Smooth muscle cell (in vitro differentiated cells): ENCODE data around the gene NEK10. TPM values are rescaled to one million over a fixed set of nuclear protein-coding genes. Genes with fewer than 3 reads are reported as not detected.

ENCODE experiments used
- DNase-seq: peaks from one replicate; lab custom pipeline; 2025; ENCODE audit not compliant: unreplicated experiment; lab: John Stamatoyannopoulos, UW
- H2AFZ ChIP-seq: fragments of 200-600 bp; sonication (generic); 2 replicates; pipeline ENCODE4 v1.6.0; 2016; ENCODE audit warnings: antibody characterized with exemption, low read depth, mild to moderate bottlenecking
- H3F3A ChIP-seq: fragments of 200-600 bp; sonication (generic); 2 replicates; pipeline ENCODE4 v1.6.0; 2017; ENCODE audit warnings: antibody characterized with exemption, low read depth
- H3K27ac ChIP-seq: fragments of 200-600 bp; sonication (generic); 2 replicates; pipeline ENCODE4 v1.5.1; 2016; ENCODE audit warnings: low read depth, mild to moderate bottlenecking
- H3K27me3 ChIP-seq: fragments of 200-600 bp; sonication (generic); 2 replicates; pipeline ENCODE4 v1.6.1; 2016; ENCODE audit warnings: low read depth, mild to moderate bottlenecking
- H3K36me3 ChIP-seq: fragments of 200-600 bp; sonication (generic); 2 replicates; pipeline ENCODE4 v1.5.1; 2016; ENCODE audit warnings: low read depth
- H3K4me1 ChIP-seq: fragments of 200-600 bp; sonication (generic); 2 replicates; pipeline ENCODE4 v1.5.1; 2016; ENCODE audit warnings: low read depth
- H3K4me2 ChIP-seq: fragments of 200-600 bp; sonication (generic); 2 replicates; pipeline ENCODE4 v1.6.0; 2016; ENCODE audit warnings: mild to moderate bottlenecking
- H3K4me3 ChIP-seq: fragments of 200-600 bp; sonication (generic); 2 replicates; pipeline ENCODE4 v1.5.1; 2016; ENCODE audit warnings: mild to moderate bottlenecking
- H3K79me2 ChIP-seq: fragments of 200-600 bp; sonication (generic); 2 replicates; pipeline ENCODE4 v1.6.0; 2016; ENCODE audit warnings: low read depth, mild to moderate bottlenecking
- H3K9ac ChIP-seq: fragments of 200-600 bp; sonication (generic); 2 replicates; pipeline ENCODE4 v1.6.0; 2016; ENCODE audit warnings: low read depth
- H3K9me3 ChIP-seq: fragments of 200-600 bp; sonication (generic); replicated peaks from 2 replicates; pipeline ENCODE4 v1.5.1; 2016; ENCODE audit warnings: low read depth
- H4K20me1 ChIP-seq: fragments of 200-600 bp; sonication (generic); 2 replicates; pipeline ENCODE4 v1.6.0; 2016; ENCODE audit warnings: low read depth
- WGBS: methylation state at CpG from one replicate; pipeline ENCODE4 v1.1.7; 2016; ENCODE audit warnings: low lambda C conversion rate; 5-methylcytosine and 5-hydroxymethylcytosine counted together
- polyA plus RNA-seq: library from polyadenylated mRNA; unstranded; fragments of >200 nt; fragmentation: Nextera tagmentation; extraction: Ambion mirVana; gene quantifications from 2 replicates; pipeline ENCODE4 v1.2.1, GENCODE V29; 2016
- total RNA-seq: library from RNA; depleted of rRNA; stranded (reverse); fragments of >200 nt; gene quantifications from 2 replicates; pipeline ENCODE4 v1.2.3, GENCODE V29; 2014
- TF ChIP-seq, protein P1 (sequence below): fragments of 200-600 bp; sonication (generic); IDR thresholded peaks from 2 replicates; pipeline ENCODE4 v1.5.1; 2017; ENCODE audit warnings: borderline replicate concordance, mild to moderate bottlenecking, antibody characterized with exemption; ENCODE audit not compliant: insufficient read depth, poor library complexity, severe bottlenecking

Gene NEK10
- total and polyA plus RNA-seq, 2 experiments from 2014 or later, result 2.7 TPM; not detected in 1

GRCh38 chr3:27081566-27081965 lies 287.6 kb downstream of the NEK10 start:
- no peak overlapping the region for H3K9ac ChIP-seq
- H3K27me3 ChIP-seq, result no peaks in the 10 kb centered on the region
- H3K9me3 ChIP-seq, result no peaks in the 10 kb centered on the region
- no peaks in the 10 kb centered on the region for H3K4me1 ChIP-seq
- H3K4me2 ChIP-seq, result no peak overlapping the region
- no peaks in the 10 kb centered on the region for H3F3A ChIP-seq
- TF ChIP-seq, protein P1, sequence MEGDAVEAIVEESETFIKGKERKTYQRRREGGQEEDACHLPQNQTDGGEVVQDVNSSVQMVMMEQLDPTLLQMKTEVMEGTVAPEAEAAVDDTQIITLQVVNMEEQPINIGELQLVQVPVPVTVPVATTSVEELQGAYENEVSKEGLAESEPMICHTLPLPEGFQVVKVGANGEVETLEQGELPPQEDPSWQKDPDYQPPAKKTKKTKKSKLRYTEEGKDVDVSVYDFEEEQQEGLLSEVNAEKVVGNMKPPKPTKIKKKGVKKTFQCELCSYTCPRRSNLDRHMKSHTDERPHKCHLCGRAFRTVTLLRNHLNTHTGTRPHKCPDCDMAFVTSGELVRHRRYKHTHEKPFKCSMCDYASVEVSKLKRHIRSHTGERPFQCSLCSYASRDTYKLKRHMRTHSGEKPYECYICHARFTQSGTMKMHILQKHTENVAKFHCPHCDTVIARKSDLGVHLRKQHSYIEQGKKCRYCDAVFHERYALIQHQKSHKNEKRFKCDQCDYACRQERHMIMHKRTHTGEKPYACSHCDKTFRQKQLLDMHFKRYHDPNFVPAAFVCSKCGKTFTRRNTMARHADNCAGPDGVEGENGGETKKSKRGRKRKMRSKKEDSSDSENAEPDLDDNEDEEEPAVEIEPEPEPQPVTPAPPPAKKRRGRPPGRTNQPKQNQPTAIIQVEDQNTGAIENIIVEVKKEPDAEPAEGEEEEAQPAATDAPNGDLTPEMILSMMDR, result no peak
- WGBS, result 93% methylated on average over 5 of the region's 5 CpGs
- no peaks in the 10 kb centered on the region for H3K36me3 ChIP-seq
- H2AFZ ChIP-seq, result no peak overlapping the region
- no peaks in the 10 kb centered on the region for H4K20me1 ChIP-seq
- H3K4me3 ChIP-seq, result no peak overlapping the region
- no peaks in the 10 kb centered on the region for H3K79me2 ChIP-seq
- H3K27ac ChIP-seq, result no peak overlapping the region
- DNase-seq, result no peak

GRCh38 chr3:27080258-27080525 lies 289.0 kb downstream of the NEK10 start:
- WGBS, result 96% methylated on average over 2 of the region's 2 CpGs
- H3K36me3 ChIP-seq, result no peaks in the 10 kb centered on the region
- no peak overlapping the region for H3K4me2 ChIP-seq

DNA sequence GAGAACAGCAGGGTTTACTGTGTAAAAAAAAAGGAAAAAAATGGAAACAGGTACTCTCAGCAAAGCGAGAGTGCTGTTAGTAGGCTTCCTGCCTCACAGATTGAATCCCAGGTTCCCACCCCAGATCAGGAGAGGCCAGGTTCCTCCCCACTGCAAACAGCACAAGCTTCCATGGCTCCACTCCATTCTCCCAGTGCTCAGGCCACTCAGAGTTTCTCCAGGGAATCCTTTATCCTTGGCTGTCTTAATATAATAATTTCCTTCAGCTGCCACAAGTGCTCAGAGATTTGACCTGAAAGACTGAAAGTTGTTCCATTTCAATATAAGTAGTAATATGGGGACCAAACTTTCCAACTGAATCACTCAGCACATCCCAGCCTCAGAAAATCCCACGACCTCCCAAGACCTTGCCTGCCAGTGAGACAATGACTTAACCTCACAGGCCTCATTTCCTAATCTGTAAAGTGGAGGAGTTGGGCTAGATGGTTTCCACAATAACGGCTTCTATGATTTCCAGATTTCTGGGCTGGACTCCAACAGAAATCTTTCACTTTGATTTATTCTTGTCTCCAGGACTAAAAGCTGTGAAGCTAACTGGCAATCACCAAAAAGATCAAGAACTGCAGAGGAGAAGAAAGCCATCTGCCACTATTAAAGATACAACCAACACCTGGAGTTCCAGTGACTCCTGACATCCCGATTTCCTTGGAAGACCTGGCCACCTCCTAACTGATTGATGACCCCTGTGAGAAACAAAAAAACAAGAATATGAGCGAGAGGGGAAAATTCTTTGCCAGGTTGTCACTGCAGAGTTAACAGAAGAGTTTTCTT lies 289.5 kb downstream of the NEK10 start:
- no peaks in the 10 kb centered on the region for H3K79me2 ChIP-seq
- no peaks in the 10 kb centered on the region for H3K4me1 ChIP-seq
- H3K27ac ChIP-seq, result no peak overlapping the region
- WGBS, result 88% methylated on average over 5 of the region's 5 CpGs
- no peak overlapping the region for H3K4me2 ChIP-seq
- no peaks in the 10 kb centered on the region for H3K36me3 ChIP-seq
- no peak overlapping the region for H2AFZ ChIP-seq
- DNase-seq, result no peak
- H4K20me1 ChIP-seq, result no peaks in the 10 kb centered on the region
- H3K4me3 ChIP-seq, result no peak overlapping the region
- no peak overlapping the region for H3K9ac ChIP-seq
- TF ChIP-seq, protein P1, result no peak
- H3F3A ChIP-seq, result no peaks in the 10 kb centered on the region
- no peaks in the 10 kb centered on the region for H3K27me3 ChIP-seq
- H3K9me3 ChIP-seq, result no peaks in the 10 kb centered on the region

More at GRCh38 chr3:27080258-27080525, 289.0 kb downstream of the NEK10 start:
- H3K27me3 ChIP-seq, result no peaks in the 10 kb centered on the region
- no peaks in the 10 kb centered on the region for H4K20me1 ChIP-seq
- H3K9me3 ChIP-seq, result no peaks in the 10 kb centered on the region
- no peaks in the 10 kb centered on the region for H3K79me2 ChIP-seq
- TF ChIP-seq, protein P1, result no peak
- H3K4me3 ChIP-seq, result no peak overlapping the region
- no peaks in the 10 kb centered on the region for H3K4me1 ChIP-seq
- H3K27ac ChIP-seq, result no peak overlapping the region
- no peak for DNase-seq
- H3F3A ChIP-seq, result no peaks in the 10 kb centered on the region
- H3K9ac ChIP-seq, result no peak overlapping the region
- no peak overlapping the region for H2AFZ ChIP-seq
